Measurements from ENCODE around the gene CORO2B. TPM values are rescaled to one million over a fixed set of nuclear protein-coding genes. Genes with fewer than 3 reads are reported as not detected.

The CORO2B gene
- total RNA-seq, 2 experiments from 2014 or later: 0.09 to 0.11 TPM

DNA sequence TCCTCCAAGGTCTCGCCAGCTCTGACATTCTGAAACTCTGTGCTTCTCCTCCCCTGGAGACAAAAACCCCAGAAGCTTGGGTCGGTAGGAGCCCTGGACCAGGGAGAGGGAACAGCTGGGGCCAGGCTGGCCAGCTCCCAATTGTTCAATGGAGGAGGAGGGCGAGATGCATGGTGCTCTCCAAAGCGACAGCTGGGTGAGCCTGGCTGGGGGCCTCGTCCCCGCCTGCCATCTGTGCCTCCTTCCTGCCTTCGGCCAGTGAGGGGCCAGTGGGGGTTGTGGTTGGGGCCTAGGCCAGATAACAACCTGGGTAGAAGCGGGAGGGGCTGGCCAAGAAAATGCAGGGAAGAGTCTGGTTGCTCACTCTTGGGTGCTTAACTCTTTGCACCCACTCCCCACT, 79.4 kb downstream of the CORO2B start:
- ATAC-seq: no peak
- intact Hi-C loops (cut with DNase I, micrococcal nuclease): no loop called here
- H3K27ac Mint-ChIP-seq: no peak overlapping the region
- H3K4me1 Mint-ChIP-seq: no peaks in the 10 kb centered on the region
- no peaks in the 10 kb centered on the region for H3K36me3 Mint-ChIP-seq (ENCODE audit: low read depth)
- ChIA-PET CTCF (interaction anchor here (0.7 to 1.7 kb wide), 4 partner anchors 8 to 76 kb away, joined by 3 to 5 read pairs (median 4); no protein-coding TSS in a partner anchor), POLR2A (no interaction called here)
- H3K27me3 Mint-ChIP-seq: peaks cover 2% of the 10 kb centered on the region
- no peak overlapping the region for H3K4me3 Mint-ChIP-seq
- no peaks in the 10 kb centered on the region for H3K9me3 Mint-ChIP-seq (ENCODE audit: low read depth)
- DNase-seq: no peak

DNA sequence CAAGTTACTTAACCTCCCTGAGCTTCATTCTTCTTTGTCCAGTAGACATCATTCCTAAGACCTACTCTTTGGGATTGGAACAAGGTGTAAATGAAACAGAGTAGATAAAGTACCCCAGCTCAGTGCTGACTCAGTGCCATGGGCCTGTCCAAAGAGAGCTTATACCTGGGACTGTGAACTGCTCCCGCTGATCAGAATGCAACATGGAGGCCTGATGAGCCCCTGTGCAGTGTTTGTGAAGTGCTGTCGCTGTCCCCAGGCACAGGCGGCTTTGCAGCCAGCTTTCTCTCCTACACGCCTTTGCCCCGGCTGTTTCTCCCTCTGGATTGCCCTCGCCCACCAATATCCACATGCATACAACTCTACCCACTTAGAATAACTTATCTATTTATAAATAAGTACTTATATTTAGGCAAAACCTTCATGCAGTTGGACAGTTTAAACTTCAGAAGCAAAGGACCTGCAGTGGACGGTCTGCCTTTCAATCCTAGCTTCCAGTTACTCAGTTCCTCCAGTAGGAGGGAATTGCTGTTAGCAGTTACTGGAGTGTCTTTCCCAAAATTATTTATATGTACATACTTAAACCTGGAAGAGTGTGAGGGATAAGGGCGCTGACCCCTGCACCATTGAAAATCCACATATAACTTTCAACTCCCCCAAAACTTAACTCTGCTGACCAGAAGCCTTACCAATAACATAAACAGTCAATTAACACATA, 80.0 kb downstream of the CORO2B start:
- ATAC-seq (no peak), DNase-seq (no peak)
- Mint-ChIP-seq H3K27me3 (peaks cover 3% of the 10 kb centered on the region), H3K36me3 (ENCODE audit: low read depth) (no peaks in the 10 kb centered on the region), H3K4me1 (no peaks in the 10 kb centered on the region), H3K27ac (no peak overlapping the region), H3K9me3 (ENCODE audit: low read depth) (no peaks in the 10 kb centered on the region), H3K4me3 (no peak overlapping the region)
- CTCF ChIA-PET: interaction anchor here (1.0 to 1.7 kb wide), 3 partner anchors 9 to 15 kb away, joined by 4 to 5 read pairs (median 4); no protein-coding TSS in a partner anchor
- intact Hi-C loops (cut with DNase I, micrococcal nuclease): no loop called here
- POLR2A ChIA-PET: no interaction called here

DNA sequence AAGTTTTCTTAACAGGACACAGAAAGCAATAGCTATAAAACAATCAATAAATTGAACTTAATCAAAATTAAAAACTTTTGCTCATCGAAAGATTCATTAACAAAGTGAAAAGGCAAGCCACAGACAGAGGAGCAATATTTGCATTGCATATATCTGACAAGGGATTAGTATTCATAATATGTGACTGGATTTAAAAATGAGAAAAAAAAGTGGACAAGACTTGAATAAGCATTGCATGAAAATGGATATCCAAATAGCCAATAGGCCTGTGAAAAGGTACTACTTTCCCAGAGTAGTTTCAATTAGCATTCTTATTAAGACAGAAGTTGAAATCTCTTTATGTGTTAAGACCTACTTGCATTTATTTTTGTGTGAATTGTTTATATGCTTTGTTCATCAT, 84.7 kb downstream of the CORO2B start:
- no peak for DNase-seq
- Mint-ChIP-seq H3K27ac (no peak overlapping the region), H3K9me3 (ENCODE audit: low read depth) (no peaks in the 10 kb centered on the region), H3K36me3 (ENCODE audit: low read depth) (no peaks in the 10 kb centered on the region), H3K27me3 (peaks cover 5% of the 10 kb centered on the region), H3K4me3 (no peak overlapping the region), H3K4me1 (no peaks in the 10 kb centered on the region)
- ChIA-PET POLR2A (no interaction called here), CTCF (interaction anchor here (0.6 to 2.4 kb wide), 4 partner anchors 10 to 212 kb away, joined by 3 to 13 read pairs (median 5); no protein-coding TSS in a partner anchor)
- ATAC-seq: no peak
- intact Hi-C loops (cut with DNase I, micrococcal nuclease): no loop called here

DNA sequence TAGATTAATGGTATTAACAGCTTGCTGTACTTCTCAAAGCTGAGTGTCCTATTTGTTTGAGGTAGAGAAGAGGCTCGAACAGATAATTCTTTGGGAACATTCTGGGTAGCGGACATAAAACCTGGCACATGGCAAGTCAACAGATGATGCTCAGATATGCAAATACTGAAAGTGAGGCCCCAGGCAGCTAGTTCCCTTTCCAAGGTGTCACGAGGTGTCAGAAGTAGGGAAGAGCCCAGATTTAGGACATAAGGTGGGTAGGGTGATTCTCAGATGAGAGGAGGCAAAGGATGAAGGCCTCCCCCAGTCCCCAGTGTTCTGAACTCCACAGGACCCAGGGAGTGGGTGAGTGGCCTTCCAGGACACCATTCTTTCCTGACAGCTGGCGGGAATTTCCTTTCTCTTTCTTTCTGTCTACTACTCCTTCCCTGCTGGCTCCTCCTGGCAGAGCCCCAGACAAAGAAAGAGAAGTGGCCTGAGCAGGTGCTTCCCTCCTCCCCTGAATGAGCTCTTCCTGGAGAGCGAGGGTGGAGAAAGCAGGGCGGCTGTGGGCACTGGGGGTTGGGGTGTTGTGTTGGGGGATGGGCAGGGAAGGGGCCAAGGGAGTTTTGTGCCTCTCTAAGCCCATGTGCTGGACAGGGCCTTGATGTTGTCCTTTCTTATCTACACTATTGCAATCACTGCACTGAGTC, 87.5 kb downstream of the CORO2B start:
- POLR2A ChIA-PET: no interaction called here
- no peaks in the 10 kb centered on the region for H3K4me1 Mint-ChIP-seq

DNA sequence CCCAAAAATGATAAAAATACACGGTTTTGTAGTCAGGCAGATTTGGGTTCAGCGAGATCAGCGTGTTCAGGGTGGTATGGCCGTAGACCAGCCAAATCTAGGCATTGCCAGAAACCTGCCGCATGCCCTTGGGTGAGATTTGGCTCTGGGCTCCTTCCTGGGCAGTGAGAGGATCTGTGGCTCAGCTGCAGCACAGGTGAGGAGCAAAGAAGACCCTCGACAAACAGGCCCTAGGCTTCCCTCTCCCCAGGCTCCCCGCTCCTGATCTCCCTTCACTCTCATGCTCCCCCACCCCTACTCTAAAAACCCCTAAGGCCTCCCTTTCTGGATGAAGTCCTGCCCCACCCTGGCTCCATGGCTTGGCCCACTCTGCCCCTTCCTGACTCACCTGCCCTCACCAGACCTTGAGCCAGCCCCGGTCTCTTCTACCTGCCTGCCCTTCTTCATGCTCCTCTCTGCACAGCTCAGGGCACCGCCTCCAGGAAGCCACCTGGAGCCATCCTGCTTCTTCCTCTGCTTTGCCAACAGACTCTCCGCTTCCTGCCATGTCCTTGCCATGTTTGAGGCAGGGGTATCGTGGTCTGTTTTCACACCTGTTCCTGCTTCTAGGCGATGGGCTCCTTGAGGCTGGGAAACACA, 88.1 kb downstream of the CORO2B start:
- H3K4me1 Mint-ChIP-seq: no peaks in the 10 kb centered on the region
- DNase-seq (no peak), ATAC-seq (no peak)
- H3K9me3 Mint-ChIP-seq (ENCODE audit: low read depth): no peaks in the 10 kb centered on the region
- CTCF ChIA-PET: no interaction called here
- H3K4me3 Mint-ChIP-seq: no peak overlapping the region
- H3K27ac Mint-ChIP-seq: no peak overlapping the region
- peaks cover 5% of the 10 kb centered on the region for H3K27me3 Mint-ChIP-seq
- POLR2A ChIA-PET: no interaction called here
- intact Hi-C loops (cut with DNase I, micrococcal nuclease): no loop called here
- no peaks in the 10 kb centered on the region for H3K36me3 Mint-ChIP-seq (ENCODE audit: low read depth)

More for the DNA sequence above, 87.5 kb downstream of the CORO2B start:
- no peak overlapping the region for H3K4me3 Mint-ChIP-seq
- no peak for DNase-seq
- CTCF ChIA-PET: interaction anchor here (0.8 to 1.8 kb wide), 6 partner anchors 8 to 259 kb away, joined by 3 to 18 read pairs (median 5); no protein-coding TSS in a partner anchor
- no peaks in the 10 kb centered on the region for H3K36me3 Mint-ChIP-seq (ENCODE audit: low read depth)
- H3K9me3 Mint-ChIP-seq (ENCODE audit: low read depth): no peaks in the 10 kb centered on the region
- intact Hi-C loops (cut with DNase I, micrococcal nuclease): no loop called here
- no peak for ATAC-seq
- H3K27ac Mint-ChIP-seq: no peak overlapping the region
- H3K27me3 Mint-ChIP-seq: peaks cover 5% of the 10 kb centered on the region

DNA sequence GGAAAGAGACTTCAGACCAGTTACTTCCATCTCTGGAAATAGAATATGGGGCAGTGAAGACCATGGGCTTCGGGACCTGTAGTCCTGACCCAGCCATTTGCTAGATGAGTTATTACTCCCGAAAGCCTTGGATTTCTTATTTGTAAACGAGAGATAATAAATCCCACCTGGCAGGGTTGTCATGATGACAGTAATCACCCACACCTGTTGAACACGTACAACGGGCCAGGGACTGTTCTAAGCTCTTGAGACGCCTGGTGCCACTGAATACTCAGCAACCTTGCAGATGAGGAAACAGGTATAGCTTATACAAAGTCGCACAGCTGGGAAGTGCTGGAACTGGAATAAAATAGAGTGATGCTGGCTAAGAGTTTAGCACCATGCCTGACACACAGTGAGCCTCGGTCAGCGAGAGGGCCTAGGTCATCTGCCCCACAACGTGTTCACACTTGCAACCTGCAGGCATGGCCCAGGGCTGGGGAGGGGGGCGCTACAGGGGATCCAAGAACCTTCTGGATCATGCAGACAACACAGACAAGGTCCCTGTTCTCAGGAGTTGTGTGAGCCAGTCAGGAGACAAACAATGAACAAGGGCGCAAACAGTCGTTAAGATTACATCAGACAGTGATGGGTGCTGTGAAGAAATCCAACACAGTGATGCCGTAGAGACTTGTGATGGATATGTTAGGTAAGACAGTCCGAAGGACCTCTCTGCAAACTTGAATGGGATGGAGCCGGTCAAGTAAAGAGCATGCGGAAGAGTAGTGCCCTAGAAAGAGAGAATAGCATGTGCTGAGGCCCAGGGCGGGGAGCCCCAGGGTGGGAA, 89.2 kb downstream of the CORO2B start:
- no peak for ATAC-seq
- H3K4me1 Mint-ChIP-seq: no peaks in the 10 kb centered on the region
- no peaks in the 10 kb centered on the region for H3K9me3 Mint-ChIP-seq (ENCODE audit: low read depth)
- ChIA-PET POLR2A (no interaction called here), CTCF (interaction anchor here (0.7 kb wide), 1 partner anchor 830 kb away, joined by 3 read pairs; no protein-coding TSS in a partner anchor)
- no peak for DNase-seq
- no peak overlapping the region for H3K4me3 Mint-ChIP-seq
- H3K36me3 Mint-ChIP-seq (ENCODE audit: low read depth): no peaks in the 10 kb centered on the region
- no peak overlapping the region for H3K27ac Mint-ChIP-seq
- H3K27me3 Mint-ChIP-seq: peaks cover 10% of the 10 kb centered on the region
- intact Hi-C loops (cut with DNase I, micrococcal nuclease): no loop called here

DNA sequence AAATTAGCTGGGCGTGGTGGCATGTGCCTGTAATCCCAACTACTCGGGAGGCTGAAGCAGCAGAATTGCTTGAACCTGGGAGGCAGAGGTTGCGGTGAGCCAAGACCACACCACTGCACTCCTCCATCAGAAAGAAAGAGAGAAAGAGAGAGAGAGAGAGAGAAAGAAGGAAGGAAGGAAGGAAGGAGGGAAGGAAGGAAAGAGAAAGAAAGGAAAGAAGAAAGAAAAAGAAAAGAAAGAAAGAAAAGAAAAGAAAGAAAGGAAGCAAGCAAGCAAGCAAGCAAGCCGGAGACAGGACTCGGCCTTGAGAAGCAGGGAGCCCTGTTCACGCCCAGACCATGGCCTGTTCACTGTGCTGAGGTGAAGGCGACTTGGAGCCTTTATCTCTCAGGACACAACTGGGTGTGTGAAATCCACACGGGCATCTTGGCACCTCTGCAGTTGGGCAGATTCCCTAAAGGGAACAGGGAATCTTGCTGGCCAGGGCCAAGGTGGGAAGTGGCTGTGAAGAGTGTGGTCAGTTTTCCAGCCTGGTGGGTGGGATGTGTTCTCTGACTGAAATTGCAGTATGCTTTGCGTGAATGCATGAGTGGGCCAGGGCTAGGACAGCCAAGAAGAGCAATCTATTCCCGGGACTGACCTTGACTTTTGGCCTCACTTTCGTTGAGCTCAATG, 90.3 kb downstream of the CORO2B start:
- no peak for ATAC-seq
- DNase-seq: no peak
- Mint-ChIP-seq H3K27ac (no peak overlapping the region), H3K27me3 (peaks cover 9% of the 10 kb centered on the region), H3K4me1 (peaks cover 3% of the 10 kb centered on the region), H3K36me3 (ENCODE audit: low read depth) (no peaks in the 10 kb centered on the region), H3K4me3 (no peak overlapping the region), H3K9me3 (ENCODE audit: low read depth) (no peaks in the 10 kb centered on the region)
- intact Hi-C loops (cut with DNase I, micrococcal nuclease): no loop called here
- CTCF ChIA-PET: interaction anchor here (0.7 to 2.0 kb wide), 4 partner anchors 17 to 831 kb away, joined by 3 to 7 read pairs (median 4); no protein-coding TSS in a partner anchor
- POLR2A ChIA-PET: no interaction called here

DNA sequence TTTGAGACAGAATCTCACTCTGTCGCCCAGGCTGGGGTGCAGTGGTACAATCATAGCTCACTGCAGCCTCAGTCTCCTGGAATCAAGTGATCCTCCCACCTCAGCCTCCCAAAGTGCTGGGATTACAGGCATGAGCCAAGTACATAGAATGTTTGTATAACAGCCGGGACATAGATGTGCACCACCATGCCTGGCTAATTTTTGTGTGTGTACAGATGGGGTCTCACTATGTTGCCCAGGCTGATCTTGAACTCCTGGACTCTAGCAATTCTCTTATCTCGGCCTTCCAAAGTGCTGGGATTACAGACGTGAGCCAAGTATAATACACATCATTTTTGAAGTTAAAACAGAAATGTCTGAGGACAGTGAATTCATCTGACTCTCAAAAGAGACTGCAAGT, 93.5 kb downstream of the CORO2B start:
- Mint-ChIP-seq H3K36me3 (ENCODE audit: low read depth) (no peaks in the 10 kb centered on the region), H3K27ac (no peak overlapping the region), H3K9me3 (ENCODE audit: low read depth) (no peaks in the 10 kb centered on the region), H3K4me1 (peaks cover 4% of the 10 kb centered on the region), H3K27me3 (peaks cover 9% of the 10 kb centered on the region), H3K4me3 (no peak overlapping the region)
- POLR2A ChIA-PET: no interaction called here
- CTCF ChIA-PET: interaction anchor here (0.8 to 1.2 kb wide), 2 partner anchors 113 to 122 kb away, joined by 3 read pairs; no protein-coding TSS in a partner anchor
- no peak for ATAC-seq
- DNase-seq: no peak
- intact Hi-C loops (cut with DNase I, micrococcal nuclease): loop anchor here in 1 of 2 experiments (10.0 kb wide), 1 partner anchor 417 kb away; no protein-coding TSS in a partner anchor

DNA sequence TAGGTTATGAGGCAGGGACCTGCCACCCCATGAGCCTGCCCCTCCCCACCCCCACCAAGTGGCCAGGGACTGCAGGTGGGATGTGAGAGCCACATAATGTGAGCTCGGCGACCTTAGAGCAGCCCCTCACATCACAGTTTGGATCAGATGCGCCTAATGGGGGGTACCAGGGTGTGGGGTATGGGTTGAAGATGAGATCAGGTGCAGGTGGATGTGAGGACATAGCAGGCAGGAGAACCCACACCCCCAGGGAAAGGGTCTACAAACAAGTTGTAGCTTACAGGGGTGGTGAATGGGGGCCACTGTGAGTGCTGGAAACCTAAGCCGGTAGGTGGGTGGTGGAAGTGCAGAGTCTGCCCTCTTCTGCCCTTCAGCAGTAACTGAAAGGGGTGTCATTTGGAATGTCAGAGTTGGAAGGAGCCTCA, 94.0 kb downstream of the CORO2B start:
- peaks cover 9% of the 10 kb centered on the region for H3K27me3 Mint-ChIP-seq
- peaks cover 4% of the 10 kb centered on the region for H3K4me1 Mint-ChIP-seq
- ChIA-PET POLR2A (no interaction called here), CTCF (interaction anchor here (0.8 to 1.6 kb wide), 5 partner anchors 11 to 252 kb away, joined by 3 to 8 read pairs (median 6); no protein-coding TSS in a partner anchor)
- H3K27ac Mint-ChIP-seq: no peak overlapping the region
- H3K4me3 Mint-ChIP-seq: no peak overlapping the region
- H3K9me3 Mint-ChIP-seq (ENCODE audit: low read depth): no peaks in the 10 kb centered on the region
- H3K36me3 Mint-ChIP-seq (ENCODE audit: low read depth): no peaks in the 10 kb centered on the region
- DNase-seq (no peak), ATAC-seq (no peak)
- intact Hi-C loops (cut with DNase I, micrococcal nuclease): loop anchor here in 1 of 2 experiments (10.0 kb wide), 1 partner anchor 418 kb away; no protein-coding TSS in a partner anchor

DNA sequence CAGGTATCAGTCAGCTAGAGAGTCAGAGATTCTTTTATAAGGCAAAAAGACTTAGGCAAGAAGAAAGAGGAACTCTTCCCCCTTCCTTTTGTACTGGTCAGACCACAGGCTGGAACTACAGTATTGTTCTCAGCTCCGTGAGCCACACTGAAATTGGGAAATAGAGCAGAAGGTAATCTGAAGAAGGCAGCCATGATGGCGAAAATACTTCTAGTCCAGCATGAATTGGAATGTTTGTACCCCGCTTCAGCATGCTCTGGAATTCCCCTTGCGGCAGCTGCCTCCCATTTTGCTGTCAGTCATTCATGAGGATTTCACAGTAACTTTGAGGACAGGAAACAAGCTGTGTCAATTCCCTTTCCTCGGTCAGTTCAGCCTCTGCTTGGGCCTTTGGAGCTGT, 96.2 kb downstream of the CORO2B start:
- H3K4me3 Mint-ChIP-seq: no peak overlapping the region
- DNase-seq: no peak
- H3K27ac Mint-ChIP-seq: no peak overlapping the region
- no peaks in the 10 kb centered on the region for H3K9me3 Mint-ChIP-seq (ENCODE audit: low read depth)
- intact Hi-C loops (cut with DNase I, micrococcal nuclease): loop anchor here (1.0 to 10.0 kb wide), 8 partner anchors 116 to 420 kb away; no protein-coding TSS in a partner anchor
- no peaks in the 10 kb centered on the region for H3K36me3 Mint-ChIP-seq (ENCODE audit: low read depth)
- ChIA-PET CTCF (interaction anchor here (0.6 to 8.1 kb wide), 17 partner anchors 9 to 1016 kb away, joined by 3 to 124 read pairs (median 4); no protein-coding TSS in a partner anchor), POLR2A (no interaction called here)
- H3K4me1 Mint-ChIP-seq: peaks cover 4% of the 10 kb centered on the region
- peaks cover 9% of the 10 kb centered on the region for H3K27me3 Mint-ChIP-seq
- ATAC-seq: no peak

Measured in activated CD4-positive, alpha-beta T cell treated with anti-CD3 and anti-CD28 coated beads for 36 hours (primary cell).